Inflammatory macrophage treated with lipopolysaccharide for 4 hours (primary cell): ENCODE results near the gene RHBDL1.

Source experiments
- DNase-seq: peaks from one replicate; pipeline ENCODE4 v3.0.0-alpha.2; 2020

The RHBDL1 gene

GRCh38 chr16:674968-675883 lies at the start of gene RHBDL1:
TSS of gene RHBDL1 (plus strand) at chr16:675671. CDS start at chr16:675791, 120 bp downstream.
- peak; percentile 6 for DNase-seq

GRCh38 chr16:625977-626765 lies 49.3 kb upstream of the RHBDL1 start:
- DNase-seq, result no peak

DNA sequence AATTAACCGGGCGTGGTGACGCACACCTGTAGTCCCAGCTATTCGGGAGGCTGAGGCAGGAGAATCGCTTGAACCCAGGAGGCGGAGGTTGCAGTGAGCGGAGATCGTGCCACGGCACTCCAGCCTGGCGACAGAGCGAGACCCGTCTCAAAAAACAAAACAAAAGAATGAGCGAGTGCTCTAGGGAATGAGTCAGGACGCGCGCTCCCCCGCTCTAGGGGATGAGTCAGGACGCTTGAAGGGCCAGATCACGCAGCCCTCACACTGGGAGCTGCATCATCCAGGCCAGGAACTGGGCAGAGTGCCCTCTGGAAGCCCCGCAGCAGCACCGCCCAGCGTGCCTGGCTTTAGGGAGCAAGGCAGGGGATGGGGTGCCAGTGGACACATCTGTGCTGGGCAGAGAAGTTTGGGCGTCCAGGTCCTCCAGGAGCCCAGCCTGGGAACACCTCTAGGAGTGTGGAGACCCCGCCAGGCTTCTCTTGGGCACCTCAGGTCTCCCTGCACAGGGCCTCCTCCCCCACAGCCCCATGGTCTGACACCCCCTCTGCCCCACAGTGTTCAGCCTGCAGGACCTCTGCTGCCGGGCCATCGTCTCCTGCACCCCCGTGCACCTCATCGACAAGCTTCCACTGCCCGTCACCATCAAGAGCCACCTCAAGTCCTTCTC lies 48.6 kb upstream of the RHBDL1 start:
- DNase-seq, result no peak

GRCh38 chr16:627454-628239 lies 47.8 kb upstream of the RHBDL1 start:
- no peak for DNase-seq

GRCh38 chr16:628321-629061 lies 47.0 kb upstream of the RHBDL1 start:
- no peak for DNase-seq

DNA sequence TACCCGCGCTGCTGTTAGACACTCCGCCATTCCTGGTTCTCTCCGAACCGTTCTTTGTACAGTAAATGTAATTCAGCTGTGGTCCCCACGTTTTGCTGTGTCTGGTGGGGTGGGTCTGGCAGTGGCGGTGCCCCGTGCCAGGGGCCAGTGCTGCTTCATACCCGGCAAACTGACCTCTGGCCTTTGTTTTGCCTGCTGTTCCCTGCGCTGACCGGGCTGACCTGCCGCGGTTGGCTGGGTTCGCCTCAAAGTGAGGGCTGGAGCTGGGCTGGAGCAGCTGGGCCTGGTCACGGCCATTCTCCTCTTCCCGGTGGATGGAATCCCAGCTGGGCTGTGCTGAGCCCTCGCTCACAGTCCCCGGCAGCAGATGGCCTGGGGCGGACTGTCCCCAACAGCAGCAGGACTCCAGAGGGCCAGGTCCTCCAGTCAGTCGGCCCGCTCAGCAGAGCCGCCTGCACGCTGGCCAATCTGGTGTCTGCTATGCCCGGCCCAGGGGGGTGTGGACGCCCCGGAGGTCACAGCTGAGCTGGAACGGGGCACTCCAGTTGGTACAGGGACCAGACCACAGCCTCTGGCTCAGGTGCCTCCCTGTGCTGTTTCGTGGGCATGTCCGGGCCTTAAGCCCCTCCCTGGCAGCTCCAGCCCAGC lies 46.2 kb upstream of the RHBDL1 start:
- DNase-seq, result no peak

- no peak for DNase-seq
Measured at GRCh38 chr16:629833-630248, 45.6 kb upstream of the RHBDL1 start.

DNA sequence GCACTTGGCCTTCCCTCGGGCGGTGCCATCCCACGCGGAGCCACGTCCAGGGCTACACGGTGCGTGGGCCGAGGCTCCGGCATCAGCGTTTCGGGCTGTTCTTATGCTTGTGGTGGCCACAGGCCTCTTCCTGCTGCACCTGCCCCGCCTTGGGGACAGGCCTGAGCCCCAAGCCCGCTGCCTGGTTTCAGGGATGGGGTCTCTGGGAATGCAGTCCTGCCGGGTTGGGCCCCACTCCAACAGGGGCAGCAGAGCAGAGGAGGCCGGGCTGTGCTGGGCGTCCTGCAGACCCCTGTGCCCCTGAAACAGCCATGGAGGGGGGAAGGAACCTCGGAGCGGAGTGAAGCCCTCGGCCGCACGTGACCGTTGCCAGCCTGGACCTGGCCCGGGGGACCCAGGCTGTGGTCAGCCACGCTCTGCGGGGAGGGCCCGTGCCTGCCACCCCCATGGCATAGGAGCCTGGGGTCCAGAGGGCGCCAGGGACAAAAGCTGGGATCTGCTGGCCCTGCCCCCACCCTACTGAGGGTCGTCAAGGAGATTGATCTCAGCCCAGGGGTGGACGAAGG lies 45.1 kb upstream of the RHBDL1 start:
- DNase-seq, result peak; percentile 25

- DNase-seq, result no peak
Measured at GRCh38 chr16:630815-631405, 44.6 kb upstream of the RHBDL1 start, which contains the start of gene WFIKKN1. TSS of gene WFIKKN1 (plus strand) at chr16:630985. CDS start at chr16:631254, 269 bp downstream.

GRCh38 chr16:631808-632358 lies 43.6 kb upstream of the RHBDL1 start:
- no peak for DNase-seq

DNA sequence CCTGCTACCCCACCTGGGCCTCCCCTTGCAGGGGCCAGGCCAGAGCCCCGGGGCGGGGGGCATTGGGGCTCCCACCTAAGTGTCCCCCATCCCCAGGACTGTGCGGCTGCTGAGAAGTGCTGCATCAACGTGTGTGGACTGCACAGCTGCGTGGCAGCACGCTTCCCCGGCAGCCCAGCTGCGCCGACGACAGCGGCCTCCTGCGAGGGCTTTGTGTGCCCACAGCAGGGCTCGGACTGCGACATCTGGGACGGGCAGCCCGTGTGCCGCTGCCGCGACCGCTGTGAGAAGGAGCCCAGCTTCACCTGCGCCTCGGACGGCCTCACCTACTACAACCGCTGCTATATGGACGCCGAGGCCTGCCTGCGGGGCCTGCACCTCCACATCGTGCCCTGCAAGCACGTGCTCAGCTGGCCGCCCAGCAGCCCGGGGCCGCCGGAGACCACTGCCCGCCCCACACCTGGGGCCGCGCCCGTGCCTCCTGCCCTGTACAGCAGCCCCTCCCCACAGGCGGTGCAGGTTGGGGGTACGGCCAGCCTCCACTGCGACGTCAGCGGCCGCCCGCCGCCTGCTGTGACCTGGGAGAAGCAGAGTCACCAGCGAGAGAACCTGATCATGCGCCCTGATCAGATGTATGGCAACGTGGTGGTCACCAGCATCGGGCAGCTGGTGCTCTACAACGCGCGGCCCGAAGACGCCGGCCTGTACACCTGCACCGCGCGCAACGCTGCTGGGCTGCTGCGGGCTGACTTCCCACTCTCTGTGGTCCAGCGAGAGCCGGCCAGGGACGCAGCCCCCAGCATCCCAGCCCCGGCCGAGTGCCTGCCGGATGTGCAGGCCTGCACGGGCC lies 42.8 kb upstream of the RHBDL1 start:
- no peak for DNase-seq

GRCh38 chr16:633336-634050 lies 42.0 kb upstream of the RHBDL1 start:
- DNase-seq, result no peak

DNA sequence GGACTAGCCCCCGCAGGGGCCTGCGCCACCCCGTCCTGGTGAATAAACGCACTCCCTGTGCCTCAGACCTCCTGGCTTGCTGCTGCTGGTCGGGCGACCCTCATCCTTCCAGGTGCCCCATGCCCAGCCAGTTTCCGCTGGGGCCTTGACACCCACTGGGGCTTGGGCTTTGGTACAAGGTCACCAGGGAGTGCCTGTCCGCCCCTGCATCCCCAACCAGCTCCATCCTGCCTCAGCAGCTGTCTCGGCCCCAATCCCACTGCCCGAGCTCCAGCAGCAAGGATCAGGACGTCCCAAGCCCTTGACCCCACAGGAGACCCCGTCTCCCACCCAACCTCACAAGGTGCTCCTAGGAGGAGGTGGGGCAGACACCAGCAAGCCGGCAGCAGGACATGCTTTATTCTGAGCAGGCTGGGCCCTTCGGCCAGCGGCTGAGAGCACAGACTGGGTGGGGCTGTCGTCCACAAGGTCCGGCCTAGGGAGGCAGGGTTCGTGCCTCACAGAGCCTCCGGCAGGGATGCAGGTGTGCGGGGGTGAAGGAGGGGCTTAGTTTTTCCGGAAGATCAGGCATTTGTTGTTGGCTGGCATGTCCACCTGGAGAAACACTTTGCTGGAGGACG lies 41.3 kb upstream of the RHBDL1 start:
- no peak for DNase-seq

- no peak for DNase-seq
Measured at GRCh38 chr16:634996-635395, 40.5 kb upstream of the RHBDL1 start.

DNA sequence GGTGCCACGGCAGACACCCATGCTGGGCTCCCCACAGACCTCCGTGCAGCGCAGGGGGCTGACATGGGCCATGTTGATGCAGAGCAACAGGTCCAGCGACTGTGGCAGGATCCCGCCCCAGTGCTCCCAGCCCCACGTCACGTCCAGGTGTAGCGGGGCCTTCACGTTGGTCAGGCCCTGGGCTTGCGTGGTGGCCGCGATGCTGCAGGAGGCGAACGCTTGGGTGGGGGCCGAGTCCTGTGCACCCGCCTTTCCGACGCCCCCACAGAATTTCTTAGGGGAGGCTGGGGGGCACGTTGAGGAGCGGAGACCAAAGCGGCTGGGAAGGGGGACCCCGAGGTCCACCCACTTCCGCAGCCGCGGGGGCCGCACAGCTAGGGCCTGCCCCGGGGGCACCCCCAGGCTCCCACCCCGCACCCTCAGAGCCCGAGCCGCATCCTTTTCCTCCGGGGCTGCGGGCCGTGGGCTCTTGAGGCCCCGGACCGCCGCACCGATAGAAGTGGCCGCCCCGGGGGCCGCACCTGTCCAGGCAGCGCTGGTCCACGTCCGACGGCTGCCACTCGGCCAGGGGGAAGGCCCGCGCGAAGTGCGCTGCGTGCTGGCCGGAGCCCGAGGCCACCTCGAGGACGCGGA lies 39.8 kb upstream of the RHBDL1 start:
- DNase-seq, result no peak

- peak; percentile 94 for DNase-seq
Measured at GRCh38 chr16:636206-637080, 39.0 kb upstream of the RHBDL1 start, which contains the start of gene METTL26. TSS of gene METTL26 (minus strand) at chr16:636305. CDS start at chr16:636290, 15 bp downstream.
